LNCaP clone FGC (cell line): Measurements from ENCODE around the gene SPG11.

Experiments used
- DNase-seq: peaks from one replicate; pipeline ENCODE4 v3.0.0-alpha.2; 2011; ENCODE audit warnings: low read depth
- H3K4me3 ChIP-seq: 2 replicates; pipeline ENCODE4 v1.5.1; 2011; ENCODE audit warnings: mild to moderate bottlenecking, low read depth, low read length, control low read depth
- TF ChIP-seq, protein P1 (sequence below): IDR thresholded peaks from 2 replicates; pipeline ENCODE4 v1.5.1; 2012; ENCODE audit warnings: mild to moderate bottlenecking; ENCODE audit not compliant: control insufficient read depth, insufficient read depth; ENCODE audit errors: extremely low read depth

Gene SPG11

GRCh38 chr15:44662478-44663409 lies 718 bp downstream of the SPG11 start:
- TF ChIP-seq, protein P1, sequence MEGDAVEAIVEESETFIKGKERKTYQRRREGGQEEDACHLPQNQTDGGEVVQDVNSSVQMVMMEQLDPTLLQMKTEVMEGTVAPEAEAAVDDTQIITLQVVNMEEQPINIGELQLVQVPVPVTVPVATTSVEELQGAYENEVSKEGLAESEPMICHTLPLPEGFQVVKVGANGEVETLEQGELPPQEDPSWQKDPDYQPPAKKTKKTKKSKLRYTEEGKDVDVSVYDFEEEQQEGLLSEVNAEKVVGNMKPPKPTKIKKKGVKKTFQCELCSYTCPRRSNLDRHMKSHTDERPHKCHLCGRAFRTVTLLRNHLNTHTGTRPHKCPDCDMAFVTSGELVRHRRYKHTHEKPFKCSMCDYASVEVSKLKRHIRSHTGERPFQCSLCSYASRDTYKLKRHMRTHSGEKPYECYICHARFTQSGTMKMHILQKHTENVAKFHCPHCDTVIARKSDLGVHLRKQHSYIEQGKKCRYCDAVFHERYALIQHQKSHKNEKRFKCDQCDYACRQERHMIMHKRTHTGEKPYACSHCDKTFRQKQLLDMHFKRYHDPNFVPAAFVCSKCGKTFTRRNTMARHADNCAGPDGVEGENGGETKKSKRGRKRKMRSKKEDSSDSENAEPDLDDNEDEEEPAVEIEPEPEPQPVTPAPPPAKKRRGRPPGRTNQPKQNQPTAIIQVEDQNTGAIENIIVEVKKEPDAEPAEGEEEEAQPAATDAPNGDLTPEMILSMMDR, result no peak
- H3K4me3 ChIP-seq, result peak overlapping the region; percentile 94
- peak; percentile 36 for DNase-seq

GRCh38 chr15:44661576-44661975 lies 1.9 kb downstream of the SPG11 start:
- TF ChIP-seq, protein P1, result no peak
- DNase-seq, result no peak
- no peak overlapping the region for H3K4me3 ChIP-seq

GRCh38 chr15:44659056-44659455 lies 4.4 kb downstream of the SPG11 start:
- no peak overlapping the region for H3K4me3 ChIP-seq
- TF ChIP-seq, protein P1, result no peak
- no peak for DNase-seq

- no peak overlapping the region for H3K4me3 ChIP-seq
- no peak for DNase-seq
- TF ChIP-seq, protein P1, result no peak
Measured at GRCh38 chr15:44657378-44657777, 6.1 kb downstream of the SPG11 start.

DNA sequence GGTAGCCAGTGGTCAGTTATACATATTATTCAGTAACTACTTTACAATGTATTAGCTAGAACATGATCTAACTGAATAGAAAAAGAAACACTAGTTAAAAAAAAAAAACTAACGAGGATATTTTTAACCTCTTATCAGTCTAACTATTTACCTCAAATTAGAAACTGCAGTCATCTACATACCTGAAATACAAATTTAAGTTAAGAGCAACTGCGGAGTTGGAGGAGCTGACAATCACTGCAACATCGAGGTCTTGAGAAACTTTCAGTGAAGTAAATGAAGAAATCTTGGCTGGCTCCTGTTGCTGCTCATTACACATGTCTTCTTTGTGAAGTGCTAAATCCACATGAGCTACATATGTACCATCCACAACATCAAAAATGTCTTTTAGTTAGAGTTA lies 6.5 kb downstream of the SPG11 start:
- TF ChIP-seq, protein P1, result no peak

DNA sequence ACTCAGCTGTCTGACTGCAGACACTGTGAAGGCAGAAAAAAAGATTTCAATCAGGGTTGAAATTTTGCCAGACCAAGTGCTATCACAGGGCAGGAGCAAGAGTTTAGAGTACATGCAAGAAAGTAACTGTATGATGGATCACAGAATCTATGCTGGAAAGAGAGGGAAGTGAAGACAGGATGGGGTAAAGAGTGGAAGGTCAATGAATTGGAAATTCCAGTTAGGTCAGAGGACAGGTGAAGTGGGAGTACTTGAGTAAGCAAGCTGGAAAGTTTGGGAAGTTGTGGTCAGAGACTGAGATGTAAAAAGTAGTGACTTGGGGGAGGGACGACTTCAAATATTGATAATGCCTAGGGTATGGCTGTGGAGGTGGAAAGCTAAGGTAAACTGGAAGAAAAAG lies 7.2 kb downstream of the SPG11 start:
- no peak for DNase-seq
- no peak overlapping the region for H3K4me3 ChIP-seq
- TF ChIP-seq, protein P1, result no peak

More for the DNA sequence above, 6.5 kb downstream of the SPG11 start:
- DNase-seq, result no peak
- H3K4me3 ChIP-seq, result no peak overlapping the region

DNA sequence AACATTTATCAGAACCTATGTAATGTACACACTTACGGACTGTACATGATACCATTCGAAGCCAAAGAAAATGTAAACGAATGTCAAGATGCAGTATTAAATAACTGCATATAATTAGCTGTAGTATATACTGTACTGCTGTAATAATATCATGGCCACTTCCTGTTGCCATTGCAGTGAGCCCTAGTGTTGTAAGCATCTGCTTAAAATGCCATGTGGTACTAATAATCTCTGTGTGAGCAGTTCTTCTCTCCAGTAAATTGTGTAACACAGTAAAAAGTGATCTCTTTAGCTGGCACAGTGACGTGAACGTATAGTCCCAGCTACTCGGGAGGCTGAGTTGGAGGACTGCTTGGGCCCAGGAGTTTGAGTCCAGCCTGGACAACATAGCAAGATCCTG lies 8.6 kb downstream of the SPG11 start:
- TF ChIP-seq, protein P1, result no peak
- no peak overlapping the region for H3K4me3 ChIP-seq
- no peak for DNase-seq
